Measurements from ENCODE around the gene PHF2. TPM values are rescaled to one million over a fixed set of nuclear protein-coding genes. Genes with fewer than 3 reads are reported as not detected.
A peak's percentile ranks its signal among the peaks of the same experiment; 100 is the strongest.
"Not testable (repeated sequence)": the region's sequence is repeated elsewhere in the genome, so short reads cannot be mapped to it uniquely, and the experiment has no call there.

PHF2 gene
- total RNA-seq, 1 donor from 2014 or later = 28.7 TPM

DNA sequence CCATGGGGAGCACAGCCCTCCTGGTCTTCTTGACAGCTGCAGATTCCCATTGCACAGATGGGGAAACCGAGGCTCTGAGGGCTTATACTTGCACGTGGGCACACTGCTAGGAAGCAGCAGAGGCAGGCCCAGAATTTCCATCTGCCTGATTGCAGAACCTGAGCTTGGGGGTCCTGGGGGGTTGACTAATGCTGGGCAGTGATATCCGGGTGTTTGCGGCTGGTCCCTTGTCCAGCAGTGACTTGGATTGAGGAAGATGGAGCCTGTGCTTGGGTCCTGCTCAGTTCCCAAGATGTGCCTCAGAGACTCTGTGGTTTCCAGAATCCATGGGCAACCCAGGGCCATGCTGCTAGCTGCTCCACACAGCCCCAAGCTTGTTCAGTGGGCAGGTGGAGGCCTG lies 91.2 kb downstream of the PHF2 start:
- peak; percentile 4 for DNase-seq (ENCODE audit: missing footprints)
- ATAC-seq = no peak
- intact Hi-C loops (cut with DNase I) = no loop called here

DNA sequence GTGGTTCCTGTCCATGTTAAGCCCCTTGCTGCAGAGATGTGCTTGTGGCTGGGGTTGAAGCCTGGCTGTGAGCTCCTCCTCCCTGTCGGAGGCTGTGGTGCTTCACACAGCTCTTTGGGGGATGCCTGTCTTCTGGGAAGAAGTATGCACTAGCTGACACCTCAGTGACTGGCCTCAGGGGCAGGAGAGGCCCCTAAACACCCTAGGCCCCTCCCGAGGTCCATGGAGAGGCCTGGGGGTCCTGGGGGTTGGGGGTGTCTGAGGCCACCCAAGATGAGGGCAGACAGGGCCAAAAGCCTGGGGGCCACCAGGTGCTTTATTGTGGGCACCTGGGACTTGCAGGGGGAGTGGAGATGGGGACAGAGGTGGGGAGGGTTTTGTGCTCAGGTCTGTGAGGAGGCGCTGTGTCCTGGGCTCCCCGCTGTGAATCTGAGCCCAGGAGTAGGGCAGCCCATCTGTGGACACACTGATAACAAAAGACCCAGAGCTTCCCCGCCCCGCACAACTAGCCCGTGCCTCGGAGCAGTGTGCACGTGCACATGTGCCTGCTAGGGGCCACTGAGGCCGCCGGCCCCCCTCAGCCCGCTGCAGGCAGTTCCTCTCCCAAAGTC lies 92.0 kb downstream of the PHF2 start:
- DNase-seq (ENCODE audit: missing footprints) (peak; percentile 51), ATAC-seq (no peak)
- intact Hi-C loops (cut with DNase I) = no loop called here

GRCh38 chr9:93669116-93669957 lies 93.0 kb downstream of the PHF2 start:
- no peak for ATAC-seq
- intact Hi-C loops (cut with DNase I) = no loop called here
- peak; percentile 35 for DNase-seq (ENCODE audit: missing footprints)

GRCh38 chr9:93669958-93670207 lies 93.5 kb downstream of the PHF2 start:
- DNase-seq (ENCODE audit: missing footprints) (no peak), ATAC-seq (no peak)
- intact Hi-C loops (cut with DNase I) = no loop called here

- intact Hi-C loops (cut with DNase I) = no loop called here
- DNase-seq (ENCODE audit: missing footprints) = peak; percentile 55
- ATAC-seq = no peak
Observed at GRCh38 chr9:93670208-93671019, 94.0 kb downstream of the PHF2 start.

- intact Hi-C loops (cut with DNase I) = no loop called here
- DNase-seq (ENCODE audit: missing footprints) (no peak), ATAC-seq (no peak)
Observed at GRCh38 chr9:93671020-93671338, 94.6 kb downstream of the PHF2 start.

GRCh38 chr9:93672330-93673020 lies 96.1 kb downstream of the PHF2 start:
- DNase-seq (ENCODE audit: missing footprints); ATAC-seq; intact Hi-C loops (cut with DNase I): not testable (repeated sequence)

- ATAC-seq (peak; percentile 71), DNase-seq (ENCODE audit: missing footprints) (peak; percentile 70)
- intact Hi-C loops (cut with DNase I) = no loop called here
Observed at GRCh38 chr9:93673021-93673838, 96.8 kb downstream of the PHF2 start.

DNA sequence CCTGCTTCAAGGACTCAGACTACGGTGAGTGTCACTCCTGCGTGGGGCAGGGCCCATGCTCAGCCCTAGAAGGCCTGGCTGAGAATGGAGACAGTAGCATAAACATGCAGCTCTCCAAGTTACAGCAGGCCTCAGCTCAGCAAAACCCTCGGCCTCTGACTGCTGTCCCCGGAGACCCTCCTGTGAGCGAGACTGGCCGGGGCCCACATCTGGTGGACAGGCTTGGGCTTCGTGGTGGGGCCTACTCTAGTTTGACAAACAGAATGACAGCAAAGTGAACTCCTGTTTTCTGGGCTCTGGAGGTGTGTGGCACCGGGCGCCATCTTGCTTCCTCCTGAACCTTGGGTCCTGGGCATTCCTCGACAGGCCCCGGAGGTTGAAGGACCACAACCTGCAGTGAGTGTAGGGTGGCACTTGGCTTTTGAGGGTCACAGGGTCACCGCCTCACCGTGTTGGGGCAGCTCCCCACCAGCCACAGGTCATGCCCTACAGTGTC lies 97.5 kb downstream of the PHF2 start:
- DNase-seq (ENCODE audit: missing footprints) (no peak), ATAC-seq (peak; percentile 12)
- intact Hi-C loops (cut with DNase I) = no loop called here

GRCh38 chr9:93674580-93675335 lies 98.4 kb downstream of the PHF2 start:
- ATAC-seq = no peak
- intact Hi-C loops (cut with DNase I) = no loop called here
- DNase-seq (ENCODE audit: missing footprints) = peak; percentile 39

- DNase-seq (ENCODE audit: missing footprints) (peak; percentile 63), ATAC-seq (no peak)
- intact Hi-C loops (cut with DNase I) = no loop called here
Observed at GRCh38 chr9:93675336-93676150, 99.2 kb downstream of the PHF2 start.

GRCh38 chr9:93676310-93677047 lies 100.1 kb downstream of the PHF2 start:
- intact Hi-C loops (cut with DNase I) = no loop called here
- no peak for ATAC-seq
- peak; percentile 61 for DNase-seq (ENCODE audit: missing footprints)

DNA sequence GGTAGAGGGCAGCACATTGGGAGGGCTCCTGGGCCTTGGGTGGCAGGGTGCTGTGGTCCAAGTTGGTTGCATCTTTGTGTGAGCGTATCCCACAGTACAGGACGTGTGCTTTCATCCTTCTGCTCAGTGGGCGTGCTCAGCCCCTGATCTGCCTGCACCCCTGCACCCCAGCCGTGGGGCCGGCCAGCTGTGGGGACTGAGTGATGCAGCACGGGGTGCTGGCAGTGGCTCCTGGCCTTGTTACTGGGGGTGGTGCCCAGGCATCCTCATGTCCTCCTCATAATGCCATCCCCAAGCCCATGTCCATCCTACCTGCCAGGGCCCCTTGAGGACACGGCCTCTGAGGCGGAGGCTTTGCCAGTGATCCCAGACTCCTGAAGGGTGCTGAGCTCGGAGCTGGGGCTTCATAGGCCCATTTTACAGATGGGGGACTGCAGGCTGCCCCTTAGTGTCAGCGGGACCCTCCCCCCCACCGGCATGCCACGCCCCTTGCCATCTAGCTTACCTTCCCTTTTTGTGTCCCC lies 100.7 kb downstream of the PHF2 start:
- DNase-seq (ENCODE audit: missing footprints) = peak; percentile 60
- no peak for ATAC-seq
- intact Hi-C loops (cut with DNase I) = no loop called here

DNA sequence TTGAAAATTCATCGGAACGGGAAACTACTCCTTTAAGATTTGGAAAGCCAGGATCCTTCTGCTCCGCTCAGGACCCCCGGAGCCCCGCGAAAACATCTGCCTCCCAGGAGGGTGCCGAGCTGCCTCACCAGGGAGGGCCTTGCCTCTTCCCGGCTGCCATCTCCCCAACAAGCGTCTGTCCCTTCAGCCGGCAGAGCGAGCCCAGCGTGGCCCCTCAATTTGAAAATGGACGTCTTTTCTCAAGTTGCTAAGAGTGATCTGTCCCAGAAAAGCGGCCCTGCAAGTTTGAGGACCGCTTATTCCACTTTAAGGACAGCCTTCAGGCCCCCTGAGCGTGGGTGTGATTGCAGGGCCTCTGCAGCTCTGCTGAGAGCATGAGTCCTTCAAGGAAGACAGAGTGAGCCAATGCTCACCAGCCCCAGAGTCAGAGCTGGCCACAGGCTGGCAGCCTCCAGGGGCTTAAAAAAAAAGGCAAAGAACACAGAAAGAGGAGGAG lies 101.3 kb downstream of the PHF2 start:
- intact Hi-C loops (cut with DNase I) = no loop called here
- ATAC-seq (no peak), DNase-seq (ENCODE audit: missing footprints) (peak; percentile 48)

DNA sequence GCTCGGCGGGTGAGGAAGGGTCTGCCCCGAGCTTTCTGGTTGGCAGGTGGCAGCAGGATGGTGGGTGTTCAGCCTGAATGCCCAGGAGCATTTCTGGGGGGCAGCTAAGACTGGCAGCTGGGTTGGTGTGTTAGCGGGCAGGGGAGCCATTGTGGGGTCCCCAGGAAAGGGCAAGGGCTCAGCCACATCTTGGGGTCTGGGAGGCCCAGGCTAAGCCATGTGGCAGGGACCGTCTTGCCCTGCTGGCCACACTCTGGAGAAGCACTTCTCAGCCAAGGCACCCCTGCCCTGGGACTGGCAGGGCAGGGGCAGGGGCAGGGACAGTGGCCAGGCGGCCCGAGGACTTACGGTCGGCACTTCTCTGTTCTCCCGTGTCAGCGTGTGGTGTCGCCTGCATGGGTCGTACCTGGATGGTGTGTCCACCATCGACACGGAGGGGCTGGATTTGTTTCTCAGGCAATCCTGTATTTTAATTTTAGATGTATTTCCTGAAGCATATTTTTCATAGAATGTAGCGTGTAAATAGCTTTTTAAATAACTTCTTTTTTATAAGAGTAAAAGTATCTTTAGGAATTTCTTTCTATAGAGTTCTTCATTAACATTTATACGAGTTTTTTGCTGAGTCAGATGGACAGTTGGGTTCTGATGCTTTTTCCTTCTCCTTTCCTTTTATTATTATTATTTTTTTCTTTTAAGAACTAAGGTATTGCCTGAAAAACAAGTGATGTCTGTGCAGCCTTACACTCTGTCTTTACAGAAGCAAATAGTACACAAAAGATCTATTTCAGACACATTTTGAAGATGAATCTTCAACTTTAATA lies 102.0 kb downstream of the PHF2 start:
- intact Hi-C loops (cut with DNase I) = no loop called here
- peak; percentile 52 for DNase-seq (ENCODE audit: missing footprints)
- ATAC-seq = no peak

All from Right ventricle myocardium inferior (tissue), 1 donor.